ENCODE data around the gene FAM229A.
A peak's percentile ranks its signal among the peaks of the same experiment; 100 is the strongest.

FAM229A gene

DNA sequence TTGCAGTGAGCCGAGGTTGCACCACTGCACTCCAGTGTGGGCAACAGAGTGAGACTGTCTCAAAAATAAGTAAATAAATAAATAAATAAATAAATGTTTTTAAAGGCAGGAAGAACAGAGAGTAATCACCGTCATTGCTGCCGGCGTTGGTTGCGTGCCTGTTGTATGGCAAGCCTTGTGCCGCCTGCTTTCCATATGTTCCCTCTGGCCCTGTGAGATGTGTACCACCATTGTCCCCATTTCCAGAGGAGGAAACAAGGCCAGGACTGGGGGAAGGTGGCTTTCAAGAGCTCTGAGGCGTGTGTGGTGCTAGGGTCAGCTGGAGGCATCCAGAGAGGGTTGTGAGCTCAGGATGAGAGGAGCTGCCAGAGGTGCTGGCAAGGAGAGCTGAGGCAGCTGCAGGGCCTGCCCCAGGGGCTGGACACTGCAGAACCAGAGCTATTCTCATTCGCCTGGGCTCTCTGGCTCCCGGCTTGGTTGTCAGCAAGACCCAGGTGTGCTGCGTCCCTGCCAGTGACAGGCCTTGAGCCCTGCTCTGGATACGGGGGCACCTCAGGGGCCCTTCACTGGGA, 21.0 kb downstream of the FAM229A start:
- no peak overlapping the region for H2BK15ac ChIP-seq (ENCODE audit: low read length)
- peak overlapping the region; percentile 39 for H2AK5ac ChIP-seq (ENCODE audit: low read depth, low read length)
- H3K36me3 ChIP-seq (replicated peaks in 1 of 2; ENCODE audit: control insufficient read depth in 2 of 2, insufficient read depth in 2 of 2, low read length in 2 of 2) = no peaks in the 10 kb centered on the region
- H3K27ac ChIP-seq (replicated peaks; ENCODE audit: low read length) = no peak overlapping the region
- no peak overlapping the region for H3K4me2 ChIP-seq (ENCODE audit: insufficient read depth, low read length, poor library complexity, severe bottlenecking)
- H4K8ac ChIP-seq (ENCODE audit: low read depth, low read length) = no peak overlapping the region
- no peak overlapping the region for H2BK12ac ChIP-seq (ENCODE audit: low read length)
- peaks cover 23 to 27% of the 10 kb centered on the region in 2 donors for H3K4me1 ChIP-seq (ENCODE audit: control insufficient read depth in 2 of 2, insufficient read depth in 1 of 2, low read depth in 1 of 2, low read length in 2 of 2)
- no peak for DNase-seq (ENCODE audit: low spot score)
- no peak overlapping the region for H3K4ac ChIP-seq (ENCODE audit: low read length)
- no peak overlapping the region for H2BK120ac ChIP-seq (ENCODE audit: low read depth, low read length)
- H3K4me3 ChIP-seq (ENCODE audit: low read length in 2 of 2) = no peak overlapping the region
- no peak overlapping the region for H3K23ac ChIP-seq (ENCODE audit: low read depth, low read length, poor library complexity)
- no peaks in the 10 kb centered on the region for H3K9me3 ChIP-seq (replicated peaks in 1 of 2; ENCODE audit: control insufficient read depth in 2 of 2, insufficient read depth in 1 of 2, low read depth in 1 of 2, low read length in 2 of 2)
- no peak overlapping the region for H3K14ac ChIP-seq (ENCODE audit: low read length)
- no peaks in the 10 kb centered on the region for H3K27me3 ChIP-seq (ENCODE audit: control insufficient read depth in 3 of 3, insufficient read depth in 3 of 3, low read depth in 1 of 3, low read length in 3 of 3)
- no peak overlapping the region for H2BK5ac ChIP-seq (ENCODE audit: low read length)
- peak overlapping the region; percentile 24 for H3K9ac ChIP-seq (ENCODE audit: low read depth, low read length, poor library complexity)
- no peak overlapping the region for H3K18ac ChIP-seq (ENCODE audit: low read length)
- no peaks in the 10 kb centered on the region for H3K79me1 ChIP-seq (ENCODE audit: low read depth, low read length)
- whole genome bisulfite sequencing, 2 donors (ENCODE audit: extremely low coverage in 2 of 2, insufficient read length in 2 of 2, insufficient replicate concordance in 1 of 2) = no CpG with 5 or more reads among the region's 11 CpGs
- no peak overlapping the region for H4K91ac ChIP-seq (ENCODE audit: low read depth, low read length, poor library complexity)
- no peak overlapping the region for H2AFZ ChIP-seq (ENCODE audit: low read length)

- no peak for DNase-seq (ENCODE audit: low spot score)
- Histone ChIP-seq H3K23ac (ENCODE audit: low read depth, low read length, poor library complexity) (no peak overlapping the region), H2BK120ac (ENCODE audit: low read depth, low read length) (no peak overlapping the region), H3K79me1 (ENCODE audit: low read depth, low read length) (peaks cover under 1% of the 10 kb centered on the region), H2AK5ac (ENCODE audit: low read depth, low read length) (no peak overlapping the region), H3K18ac (ENCODE audit: low read length) (no peak overlapping the region), H3K27ac (replicated peaks; ENCODE audit: low read length) (no peak overlapping the region), H3K14ac (ENCODE audit: low read length) (no peak overlapping the region), H3K27me3 (ENCODE audit: control insufficient read depth in 3 of 3, insufficient read depth in 3 of 3, low read depth in 1 of 3, low read length in 3 of 3) (no peaks in the 10 kb centered on the region), H4K91ac (ENCODE audit: low read depth, low read length, poor library complexity) (no peak overlapping the region), H2AFZ (ENCODE audit: low read length) (no peak overlapping the region), H2BK5ac (ENCODE audit: low read length) (no peak overlapping the region), H3K4me1 (ENCODE audit: control insufficient read depth in 2 of 2, insufficient read depth in 1 of 2, low read depth in 1 of 2, low read length in 2 of 2) (peaks cover 24 to 29% of the 10 kb centered on the region in 2 donors), H3K4me2 (ENCODE audit: insufficient read depth, low read length, poor library complexity, severe bottlenecking) (no peak overlapping the region), H3K4me3 (ENCODE audit: low read length in 2 of 2) (no peak overlapping the region), H3K9me3 (replicated peaks in 1 of 2; ENCODE audit: control insufficient read depth in 2 of 2, insufficient read depth in 1 of 2, low read depth in 1 of 2, low read length in 2 of 2) (no peaks in the 10 kb centered on the region), H3K4ac (ENCODE audit: low read length) (no peak overlapping the region), H3K9ac (ENCODE audit: low read depth, low read length, poor library complexity) (no peak overlapping the region), H3K36me3 (replicated peaks in 1 of 2; ENCODE audit: control insufficient read depth in 2 of 2, insufficient read depth in 2 of 2, low read length in 2 of 2) (peaks cover 2 to 7% of the 10 kb centered on the region in 2 donors), H2BK15ac (ENCODE audit: low read length) (peak overlapping the region; percentile 63), H4K8ac (ENCODE audit: low read depth, low read length) (no peak overlapping the region), H2BK12ac (ENCODE audit: low read length) (no peak overlapping the region)
- no CpG with 5 or more reads among the region's 5 CpGs for WGBS, 2 donors (ENCODE audit: extremely low coverage in 2 of 2, insufficient read length in 2 of 2, insufficient replicate concordance in 1 of 2)
These were observed 22.8 kb downstream of the FAM229A start for GRCh38 chr1:32339363-32339978.

GRCh38 chr1:32338637-32339145, 23.6 kb downstream of the FAM229A start:
- H3K79me1 ChIP-seq (ENCODE audit: low read depth, low read length) = peaks cover 2% of the 10 kb centered on the region
- H3K4ac ChIP-seq (ENCODE audit: low read length) = no peak overlapping the region
- H3K9ac ChIP-seq (ENCODE audit: low read depth, low read length, poor library complexity) = no peak overlapping the region
- H2BK12ac ChIP-seq (ENCODE audit: low read length) = no peak overlapping the region
- peak overlapping the region; percentile 85 for H3K18ac ChIP-seq (ENCODE audit: low read length)
- no peaks in the 10 kb centered on the region for H3K27me3 ChIP-seq (ENCODE audit: control insufficient read depth in 3 of 3, insufficient read depth in 3 of 3, low read depth in 1 of 3, low read length in 3 of 3)
- no peak for DNase-seq (ENCODE audit: low spot score)
- no peak overlapping the region for H3K4me2 ChIP-seq (ENCODE audit: insufficient read depth, low read length, poor library complexity, severe bottlenecking)
- no CpG with 5 or more reads among the region's 14 CpGs for WGBS, 2 donors (ENCODE audit: extremely low coverage in 2 of 2, insufficient read length in 2 of 2, insufficient replicate concordance in 1 of 2)
- peaks cover 29 to 36% of the 10 kb centered on the region in 2 donors for H3K4me1 ChIP-seq (ENCODE audit: control insufficient read depth in 2 of 2, insufficient read depth in 1 of 2, low read depth in 1 of 2, low read length in 2 of 2)
- peak overlapping the region; percentile 63 for H2BK15ac ChIP-seq (ENCODE audit: low read length)
- peak overlapping the region; percentile 7 for H2BK5ac ChIP-seq (ENCODE audit: low read length)
- H3K27ac ChIP-seq (replicated peaks; ENCODE audit: low read length) = peak overlapping the region; percentile 29
- H3K23ac ChIP-seq (ENCODE audit: low read depth, low read length, poor library complexity) = peak overlapping the region; percentile 12
- peak overlapping the region; percentile 57 for H2AK5ac ChIP-seq (ENCODE audit: low read depth, low read length)
- H3K36me3 ChIP-seq (replicated peaks in 1 of 2; ENCODE audit: control insufficient read depth in 2 of 2, insufficient read depth in 2 of 2, low read length in 2 of 2) = peaks cover 9 to 14% of the 10 kb centered on the region in 2 donors
- no peaks in the 10 kb centered on the region for H3K9me3 ChIP-seq (replicated peaks in 1 of 2; ENCODE audit: control insufficient read depth in 2 of 2, insufficient read depth in 1 of 2, low read depth in 1 of 2, low read length in 2 of 2)
- H2AFZ ChIP-seq (ENCODE audit: low read length) = peak overlapping the region; percentile 54
- H3K4me3 ChIP-seq (ENCODE audit: low read length in 2 of 2) = no peak overlapping the region
- H2BK120ac ChIP-seq (ENCODE audit: low read depth, low read length) = peak overlapping the region; percentile 33
- H3K14ac ChIP-seq (ENCODE audit: low read length) = no peak overlapping the region
- no peak overlapping the region for H4K91ac ChIP-seq (ENCODE audit: low read depth, low read length, poor library complexity)
- H4K8ac ChIP-seq (ENCODE audit: low read depth, low read length) = no peak overlapping the region

- Histone ChIP-seq H3K4me3 (ENCODE audit: low read length in 2 of 2) (no peak overlapping the region), H2BK5ac (ENCODE audit: low read length) (peak overlapping the region; percentile 79), H2AFZ (ENCODE audit: low read length) (peak overlapping the region; percentile 54), H2BK120ac (ENCODE audit: low read depth, low read length) (no peak overlapping the region), H3K14ac (ENCODE audit: low read length) (no peak overlapping the region), H3K4me1 (ENCODE audit: control insufficient read depth in 2 of 2, insufficient read depth in 1 of 2, low read depth in 1 of 2, low read length in 2 of 2) (peaks cover 29 to 38% of the 10 kb centered on the region in 2 donors), H2BK12ac (ENCODE audit: low read length) (no peak overlapping the region), H3K9me3 (replicated peaks in 1 of 2; ENCODE audit: control insufficient read depth in 2 of 2, insufficient read depth in 1 of 2, low read depth in 1 of 2, low read length in 2 of 2) (no peaks in the 10 kb centered on the region), H3K4me2 (ENCODE audit: insufficient read depth, low read length, poor library complexity, severe bottlenecking) (peak overlapping the region; percentile 11), H3K18ac (ENCODE audit: low read length) (peak overlapping the region; percentile 85), H4K91ac (ENCODE audit: low read depth, low read length, poor library complexity) (no peak overlapping the region), H4K8ac (ENCODE audit: low read depth, low read length) (no peak overlapping the region), H3K79me1 (ENCODE audit: low read depth, low read length) (peaks cover 2% of the 10 kb centered on the region), H2BK15ac (ENCODE audit: low read length) (peak overlapping the region; percentile 33), H3K23ac (ENCODE audit: low read depth, low read length, poor library complexity) (no peak overlapping the region), H2AK5ac (ENCODE audit: low read depth, low read length) (peak overlapping the region; percentile 73), H3K27ac (replicated peaks; ENCODE audit: low read length) (peak overlapping the region; percentile 35), H3K4ac (ENCODE audit: low read length) (no peak overlapping the region), H3K27me3 (ENCODE audit: control insufficient read depth in 3 of 3, insufficient read depth in 3 of 3, low read depth in 1 of 3, low read length in 3 of 3) (no peaks in the 10 kb centered on the region), H3K9ac (ENCODE audit: low read depth, low read length, poor library complexity) (no peak overlapping the region), H3K36me3 (replicated peaks in 1 of 2; ENCODE audit: control insufficient read depth in 2 of 2, insufficient read depth in 2 of 2, low read length in 2 of 2) (peaks cover 15 to 21% of the 10 kb centered on the region in 2 donors)
- DNase-seq (ENCODE audit: low spot score) = no peak
- no CpG with 5 or more reads among the region's 16 CpGs for WGBS, 2 donors (ENCODE audit: extremely low coverage in 2 of 2, insufficient read length in 2 of 2, insufficient replicate concordance in 1 of 2)
These were observed 24.2 kb downstream of the FAM229A start for GRCh38 chr1:32337855-32338636.

Data from neuronal stem cell (in vitro differentiated cells).